HepG2 (cell line): ENCODE results near the gene SMPD3. TPM values are rescaled to one million over a fixed set of nuclear protein-coding genes. Genes with fewer than 3 reads are reported as not detected.

Source experiments
- ATAC-seq: fragments of 200-7000 bp; cut with Tn5 transposase; 3 replicates; pipeline ENCODE4 v1.9.1; 2020; ENCODE audit warnings: mild to moderate bottlenecking, moderate library complexity
- BruUV-seq: library from RNA; stranded (reverse); fragments of 400-500 nt; replicated peaks from 2 replicates; lab custom pipeline; 2021; lab: Mats Ljungman, UMichigan
- CTCF ChIA-PET: fragments of 300-600 bp; formaldehyde crosslinking; extraction: SDS; loops from one replicate; lab custom pipeline; 2021; ENCODE audit warnings: low total read pairs, inconsistent platforms, low intra/inter-chr PET ratio; lab: Yijun Ruan, JAX
- POLR2A ChIA-PET: fragments of 350-600 bp; sonication (Branson Sonifier 250); formaldehyde crosslinking; loops from one replicate; lab custom pipeline; 2020; ENCODE audit warnings: antibody characterized with exemption, inconsistent platforms; lab: Yijun Ruan, JAX
- DNase-seq: peaks from one replicate; pipeline ENCODE4 v3.0.0-alpha.2; 2015; ENCODE audit warnings: low spot score
- FAIRE-seq: peaks from 3 replicates; lab custom pipeline; 2011; peaks lifted over from hg19 to GRCh38; lab: Jason Lieb, UNC
- H2AFZ ChIP-seq: one replicate; pipeline ENCODE4 v1.6.1; 2011; ENCODE audit warnings: low read length, inconsistent platforms
- H3K27ac ChIP-seq: fragments of 300-600 bp; 3 replicates; pipeline ENCODE4 v1.8.0; 2011; ENCODE audit warnings: mixed run types, mild to moderate bottlenecking, mixed read lengths, low read length, inconsistent platforms; ENCODE audit not compliant: insufficient read depth; ENCODE audit errors: extremely low read length
- H3K27me3 ChIP-seq, 2 experiments: fragments of 200-600 bp in 1 of 2; 2 replicates in 1 of 2; 3 replicates in 1 of 2; pipeline versions ENCODE4 v1.6.0 to v1.8.0; 2011; ENCODE audit warnings: low read length in 2 of 2, mild to moderate bottlenecking in 2 of 2, moderate library complexity in 2 of 2, inconsistent platforms in 1 of 2; ENCODE audit not compliant: insufficient read depth in 2 of 2, control insufficient read depth in 1 of 2
- H3K36me3 ChIP-seq, 2 experiments: fragments of 200-600 bp in 1 of 2; replicated peaks in 1 of 2; 2 replicates in 1 of 2; 3 replicates in 1 of 2; pipeline versions ENCODE4 v1.5.1 to v1.8.0; 2011; ENCODE audit warnings: low read length in 2 of 2, inconsistent platforms in 1 of 2; ENCODE audit not compliant: insufficient read depth in 2 of 2, control insufficient read depth in 1 of 2
- H3K4me1 ChIP-seq: 2 replicates; pipeline ENCODE4 v1.5.1; 2012; ENCODE audit warnings: low read length, inconsistent platforms; ENCODE audit not compliant: insufficient read depth
- H3K4me2 ChIP-seq: 2 replicates; pipeline ENCODE4 v1.6.0; 2011; ENCODE audit warnings: low read depth, low read length, inconsistent platforms
- H3K4me3 ChIP-seq, 3 experiments: fragments of 200-600 bp in 1 of 3; sonication (generic), shearing (Covaris generic) in 1 of 3; replicated peaks in 1 of 3; 2 replicates each; pipeline ENCODE4 v1.5.1; 2011 to 2016; ENCODE audit warnings: low read length in 3 of 3, inconsistent platforms in 2 of 3, low read depth in 2 of 3, mild to moderate bottlenecking in 2 of 3, control low read depth in 1 of 3, mixed read lengths in 1 of 3; ENCODE audit not compliant: insufficient read depth in 1 of 3
- H3K79me2 ChIP-seq: one replicate; pipeline ENCODE4 v1.6.1; 2011; ENCODE audit warnings: low read length, inconsistent platforms; ENCODE audit not compliant: insufficient read depth
- H3K9ac ChIP-seq: 2 replicates; pipeline ENCODE4 v1.6.0; 2011; ENCODE audit warnings: mild to moderate bottlenecking, low read depth, low read length, inconsistent platforms; ENCODE audit not compliant: insufficient read depth
- H3K9me3 ChIP-seq: 2 replicates; pipeline ENCODE4 v1.5.1; 2012; ENCODE audit warnings: mild to moderate bottlenecking, low read length
- H4K20me1 ChIP-seq: 2 replicates; pipeline ENCODE4 v1.6.0; 2011; ENCODE audit warnings: inconsistent platforms, mild to moderate bottlenecking, low read length, moderate library complexity; ENCODE audit not compliant: insufficient read depth
- ARNTL ChIP-seq: sonication (generic); formaldehyde crosslinking; IDR thresholded peaks from 2 replicates; pipeline ENCODE4 v1.4.0; 2020; ENCODE audit warnings: mild to moderate bottlenecking, missing genetic modification reagents
- CBX5 ChIP-seq: sonication (generic); formaldehyde crosslinking; IDR thresholded peaks from 2 replicates; pipeline ENCODE4 v1.4.0; 2020; ENCODE audit warnings: missing genetic modification reagents, borderline replicate concordance
- DNMT3B ChIP-seq: conservative IDR thresholded peaks from 2 replicates; pipeline ENCODE4 v1.6.1; 2016; ENCODE audit warnings: missing biosample characterization, control low read depth
- HHEX ChIP-seq: IDR thresholded peaks from 2 replicates; pipeline ENCODE4 v1.6.1; 2016; ENCODE audit warnings: control low read depth
- MIER2 ChIP-seq: IDR thresholded peaks from 2 replicates; pipeline ENCODE4 v1.6.1; 2016; ENCODE audit warnings: missing biosample characterization, missing genetic modification reagents
- MXD4 ChIP-seq: IDR thresholded peaks from 2 replicates; pipeline ENCODE4 v1.6.1; 2016; ENCODE audit warnings: mild to moderate bottlenecking, missing biosample characterization, missing genetic modification reagents
- NBN ChIP-seq: fragments of 450-650 bp; conservative IDR thresholded peaks from 2 replicates; pipeline ENCODE4 v1.6.1; 2017
- PHF21A ChIP-seq: sonication (generic); formaldehyde crosslinking; IDR thresholded peaks from 2 replicates; pipeline ENCODE4 v1.5.0; 2020; ENCODE audit warnings: mild to moderate bottlenecking, missing genetic modification reagents
- PRPF4 ChIP-seq: fragments of 200-400 bp; formaldehyde crosslinking; IDR thresholded peaks from 2 replicates; pipeline ENCODE4 v1.6.1; 2016; ENCODE audit warnings: low read length, low read depth; ENCODE audit not compliant: poor library complexity, severe bottlenecking
- SIX4 ChIP-seq: sonication (generic); formaldehyde crosslinking; IDR thresholded peaks from 2 replicates; pipeline ENCODE4 v1.4.0; 2020; ENCODE audit warnings: missing genetic modification reagents
- SMC3 ChIP-seq: IDR thresholded peaks from 2 replicates; pipeline ENCODE4 v1.6.1; 2011; ENCODE audit warnings: low read length, improper control_type of control experiment
- SP2 ChIP-seq: sonication (generic); formaldehyde crosslinking; IDR thresholded peaks from 2 replicates; pipeline ENCODE4 v1.5.1; 2020; ENCODE audit warnings: mild to moderate bottlenecking, missing genetic modification reagents
- STAG1 ChIP-seq: sonication (generic); formaldehyde crosslinking; IDR thresholded peaks from 2 replicates; pipeline ENCODE4 v1.4.0; 2020; ENCODE audit warnings: missing genetic modification reagents
- TFE3 ChIP-seq: IDR thresholded peaks from 2 replicates; pipeline ENCODE4 v1.6.1; 2016
- TGIF2 ChIP-seq: IDR thresholded peaks from 2 replicates; pipeline ENCODE4 v1.6.1; 2016; ENCODE audit warnings: control low read depth, missing compliant biosample characterization
- TRIM24 ChIP-seq: sonication (generic); formaldehyde crosslinking; IDR thresholded peaks from 2 replicates; pipeline ENCODE4 v1.8.0; 2022; ENCODE audit warnings: mild to moderate bottlenecking, missing genetic modification reagents
- ZFP36L1 ChIP-seq: sonication (generic); formaldehyde crosslinking; IDR thresholded peaks from 2 replicates; pipeline ENCODE4 v1.8.0; 2022; ENCODE audit warnings: mild to moderate bottlenecking, missing genetic modification reagents, moderate library complexity
- ZMYM3 ChIP-seq: sonication (generic); formaldehyde crosslinking; IDR thresholded peaks from 2 replicates; pipeline ENCODE4 v1.5.1; 2020; ENCODE audit warnings: mild to moderate bottlenecking, missing genetic modification reagents
- ZNF24 ChIP-seq: fragments of 450-650 bp; IDR thresholded peaks from 2 replicates; pipeline ENCODE4 v1.6.1; 2017; ENCODE audit warnings: antibody characterized with exemption, mild to moderate bottlenecking
- ZNF746 ChIP-seq: sonication (generic); formaldehyde crosslinking; IDR thresholded peaks from 2 replicates; pipeline ENCODE4 v1.8.0; 2022; ENCODE audit warnings: mild to moderate bottlenecking, missing genetic modification reagents
- ZNF878 ChIP-seq: sonication (generic); formaldehyde crosslinking; IDR thresholded peaks from 2 replicates; pipeline ENCODE4 v1.8.1; 2023; ENCODE audit warnings: mild to moderate bottlenecking, missing genetic modification reagents, moderate library complexity
- ZNF891 ChIP-seq: sonication (generic); formaldehyde crosslinking; IDR thresholded peaks from 2 replicates; pipeline ENCODE4 v1.5.0; 2020; ENCODE audit warnings: mild to moderate bottlenecking, missing genetic modification reagents
- ZSCAN29 ChIP-seq: sonication (generic); formaldehyde crosslinking; conservative IDR thresholded peaks from 2 replicates; pipeline ENCODE4 v1.4.0; 2020; ENCODE audit warnings: mild to moderate bottlenecking, missing genetic modification reagents
- WGBS: methylation state at CpG from one replicate; pipeline ENCODE4 v1.1.6; 2017; ENCODE audit warnings: low lambda C conversion rate; 5-methylcytosine and 5-hydroxymethylcytosine counted together
- in situ Hi-C: cut with HindIII; loops from 2 replicates; pipeline ENCODE4 v1.10.0; 2017; ENCODE audit warnings: low pct_unique_long_range_greater_than_20kb; ENCODE audit not compliant: extremely low pct_ligation_motif_present
- intact Hi-C: fragments of 100-400 bp; cut with micrococcal nuclease; formaldehyde crosslinking; loops from one replicate; pipeline ENCODE4 v1.10.0; 2022; ENCODE audit not compliant: unreplicated experiment
- polyA plus RNA-seq, 8 experiments: library from polyadenylated mRNA; depleted of rRNA in 3 of 8; stranded (reverse) in 7 of 8; unstranded in 1 of 8; fragments of >200 nt; fragmentation: Illumina TruSeq in 4 of 8; extraction: Trizol in 4 of 8; gene quantifications; 2 replicates each; pipeline versions ENCODE4 v1.2.1 to v1.2.3, GENCODE V29; 2011 to 2016; ENCODE audit warnings: low read depth in 4 of 8, missing spikeins in 1 of 8, mixed read lengths in 1 of 8; ENCODE audit not compliant: insufficient read depth in 1 of 8
- total RNA-seq, 5 experiments: library from RNA; depleted of rRNA; stranded (reverse); fragments of >200 nt; fragmentation: Illumina TruSeq; extraction: Trizol; gene quantifications; 2 replicates each; pipeline ENCODE4 v1.2.3, GENCODE V29; 2016; ENCODE audit warnings: low read depth in 1 of 5
- TF ChIP-seq, protein P1 (sequence below), 2 experiments: IDR thresholded peaks; 2 replicates each; pipeline ENCODE4 v1.6.1; 2011 to 2012; ENCODE audit warnings: low read length in 2 of 2, borderline replicate concordance in 1 of 2, low read depth in 1 of 2, mild to moderate bottlenecking in 1 of 2, moderate library complexity in 1 of 2

Gene SMPD3
- total and polyA plus RNA-seq, 2 of the 13 experiments (the other 11 are each of a cell fraction or from before 2014, with no cell fraction given): 0.07 to 0.32 TPM

DNA sequence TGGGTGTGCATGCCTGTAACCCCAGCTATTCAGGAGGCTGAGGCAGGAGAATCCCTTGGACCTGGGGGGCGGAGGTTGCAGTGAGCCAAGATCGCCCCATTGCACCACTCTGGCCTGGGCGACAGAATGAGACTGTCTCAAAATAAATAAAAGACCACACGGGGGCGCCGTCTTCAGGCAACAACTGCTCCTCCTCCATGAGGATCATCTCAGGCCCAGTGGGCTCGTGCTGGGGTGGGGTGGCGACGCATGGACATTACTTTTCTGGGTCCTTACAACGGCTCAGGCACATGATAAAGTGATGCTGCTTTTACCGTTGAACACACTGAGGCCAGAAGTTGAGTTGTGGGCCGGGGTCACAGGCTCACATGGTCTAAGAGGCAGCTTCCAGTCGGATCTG lies 81.3 kb downstream of the SMPD3 start:
- H2AFZ ChIP-seq: no peak overlapping the region
- H3K27me3 ChIP-seq: peaks cover 6 to 59% of the 10 kb centered on the region in 2 experiments
- DNase-seq: peak; percentile 53
- H3K27ac ChIP-seq: no peak overlapping the region
- no peaks in the 10 kb centered on the region for H4K20me1 ChIP-seq
- no peaks in the 10 kb centered on the region for H3K36me3 ChIP-seq
- no peak overlapping the region for H3K9ac ChIP-seq
- in situ Hi-C loops: no loop called here
- ATAC-seq: peak; percentile 39
- peak overlapping the region in 1 of 3 experiments; percentile 19; a peak in 1 of 6 replicates for H3K4me3 ChIP-seq
- WGBS: 27% methylated on average over 13 of the region's 13 CpGs
- FAIRE-seq: peak; percentile 78
- H3K4me2 ChIP-seq: peak overlapping the region; percentile 37
- BruUV-seq: no TSS peak
- POLR2A ChIA-PET: no interaction called here
- peaks cover 38% of the 10 kb centered on the region for H3K4me1 ChIP-seq
- no peaks in the 10 kb centered on the region for H3K79me2 ChIP-seq
- CTCF ChIA-PET: no interaction called here
- no peaks in the 10 kb centered on the region for H3K9me3 ChIP-seq
- intact Hi-C loops: no loop called here
- no peak for TF ChIP-seq SIX4 (CRISPR knock-in tag)
- no peak for TF ChIP-seq ZMYM3 (CRISPR knock-in tag)
- TF ChIP-seq TRIM24: no peak
- 0 out of 2 replicates have a peak, but pooled peaks have one; percentile 18 for TF ChIP-seq TFE3 (CRISPR knock-in tag)
- TF ChIP-seq PRPF4: no peak
- no peak for TF ChIP-seq DNMT3B (CRISPR knock-in tag)
- no peak for TF ChIP-seq MXD4 (CRISPR knock-in tag)
- TF ChIP-seq, protein P1, sequence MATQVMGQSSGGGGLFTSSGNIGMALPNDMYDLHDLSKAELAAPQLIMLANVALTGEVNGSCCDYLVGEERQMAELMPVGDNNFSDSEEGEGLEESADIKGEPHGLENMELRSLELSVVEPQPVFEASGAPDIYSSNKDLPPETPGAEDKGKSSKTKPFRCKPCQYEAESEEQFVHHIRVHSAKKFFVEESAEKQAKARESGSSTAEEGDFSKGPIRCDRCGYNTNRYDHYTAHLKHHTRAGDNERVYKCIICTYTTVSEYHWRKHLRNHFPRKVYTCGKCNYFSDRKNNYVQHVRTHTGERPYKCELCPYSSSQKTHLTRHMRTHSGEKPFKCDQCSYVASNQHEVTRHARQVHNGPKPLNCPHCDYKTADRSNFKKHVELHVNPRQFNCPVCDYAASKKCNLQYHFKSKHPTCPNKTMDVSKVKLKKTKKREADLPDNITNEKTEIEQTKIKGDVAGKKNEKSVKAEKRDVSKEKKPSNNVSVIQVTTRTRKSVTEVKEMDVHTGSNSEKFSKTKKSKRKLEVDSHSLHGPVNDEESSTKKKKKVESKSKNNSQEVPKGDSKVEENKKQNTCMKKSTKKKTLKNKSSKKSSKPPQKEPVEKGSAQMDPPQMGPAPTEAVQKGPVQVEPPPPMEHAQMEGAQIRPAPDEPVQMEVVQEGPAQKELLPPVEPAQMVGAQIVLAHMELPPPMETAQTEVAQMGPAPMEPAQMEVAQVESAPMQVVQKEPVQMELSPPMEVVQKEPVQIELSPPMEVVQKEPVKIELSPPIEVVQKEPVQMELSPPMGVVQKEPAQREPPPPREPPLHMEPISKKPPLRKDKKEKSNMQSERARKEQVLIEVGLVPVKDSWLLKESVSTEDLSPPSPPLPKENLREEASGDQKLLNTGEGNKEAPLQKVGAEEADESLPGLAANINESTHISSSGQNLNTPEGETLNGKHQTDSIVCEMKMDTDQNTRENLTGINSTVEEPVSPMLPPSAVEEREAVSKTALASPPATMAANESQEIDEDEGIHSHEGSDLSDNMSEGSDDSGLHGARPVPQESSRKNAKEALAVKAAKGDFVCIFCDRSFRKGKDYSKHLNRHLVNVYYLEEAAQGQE (IDR thresholded peaks at IDR 0.05; ENCODE audit: borderline replicate concordance in 1 of 2, low read depth in 1 of 2, low read length in 2 of 2): no peak
- no peak for TF ChIP-seq TGIF2
- no peak for TF ChIP-seq ZFP36L1 (CRISPR knock-in tag)
- peak; percentile 41 for TF ChIP-seq STAG1 (CRISPR knock-in tag)
- TF ChIP-seq MIER2: no peak
- no peak for TF ChIP-seq ZNF878 (CRISPR knock-in tag)
- TF ChIP-seq SP2 (CRISPR knock-in tag): no peak
- no peak for TF ChIP-seq HHEX
- 0 out of 2 replicates have a peak, but pooled peaks have one; percentile 35 for TF ChIP-seq SMC3
- no peak for TF ChIP-seq ZSCAN29 (CRISPR knock-in tag)
- no peak for TF ChIP-seq ARNTL (CRISPR knock-in tag)
- TF ChIP-seq ZNF891 (CRISPR knock-in tag): 0 out of 2 replicates have a peak, but pooled peaks have one; percentile 7
- TF ChIP-seq PHF21A (CRISPR knock-in tag): 0 out of 2 replicates have a peak, but pooled peaks have one; percentile 13
- TF ChIP-seq NBN: no peak
- TF ChIP-seq ZNF746: no peak
- TF ChIP-seq CBX5 (CRISPR knock-in tag): no peak
- TF ChIP-seq ZNF24: no peak
